Stimulated activated CD4-positive, alpha-beta T cell treated with anti-CD3 and anti-CD28 coated beads, Interleukin-1b, Interleukin-23, amount 100 ng/mL, for 24 hours (primary cell): ENCODE results near the gene SAMD1.

Experiments used
- DNase-seq, 4 experiments: peaks; one replicate each; pipeline ENCODE4 v3.0.0-alpha.2; 2020; ENCODE audit warnings: low read depth in 4 of 4, low spot score in 1 of 4

SAMD1 gene

DNA sequence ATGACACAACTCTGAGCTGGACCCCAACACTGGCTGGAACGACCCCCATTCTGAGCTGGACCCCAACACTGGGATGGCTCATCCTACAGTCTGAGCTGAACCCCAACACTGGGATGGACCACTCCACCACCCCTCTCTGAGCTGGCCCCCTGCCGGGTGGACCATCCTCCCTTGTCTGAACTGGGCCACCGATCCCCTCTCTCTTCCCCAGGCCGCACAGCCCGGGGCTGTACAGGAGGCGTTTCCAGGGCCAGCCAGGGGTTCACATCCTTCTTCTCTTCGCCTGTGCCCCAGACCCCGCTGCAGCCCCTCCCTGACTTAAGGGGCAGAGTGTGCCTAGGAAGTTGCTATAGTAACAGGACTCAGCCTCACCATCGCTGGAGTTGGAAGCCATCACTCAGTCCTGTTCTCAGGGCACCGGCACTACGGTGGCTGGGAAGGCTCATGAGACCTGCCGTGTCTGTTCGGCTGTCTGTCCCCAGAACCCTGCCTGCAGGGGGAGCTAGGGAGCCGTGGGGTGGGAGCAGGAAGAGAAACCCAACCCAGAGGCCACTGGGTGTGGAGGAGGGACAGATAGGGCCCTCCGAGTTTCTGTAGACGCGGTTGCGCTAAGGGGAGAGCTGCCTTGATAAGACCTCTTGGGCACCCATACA is 23.3 kb upstream of the SAMD1 start:
- DNase-seq: peak in 2 of 4 experiments; percentile 25 to 35

DNA sequence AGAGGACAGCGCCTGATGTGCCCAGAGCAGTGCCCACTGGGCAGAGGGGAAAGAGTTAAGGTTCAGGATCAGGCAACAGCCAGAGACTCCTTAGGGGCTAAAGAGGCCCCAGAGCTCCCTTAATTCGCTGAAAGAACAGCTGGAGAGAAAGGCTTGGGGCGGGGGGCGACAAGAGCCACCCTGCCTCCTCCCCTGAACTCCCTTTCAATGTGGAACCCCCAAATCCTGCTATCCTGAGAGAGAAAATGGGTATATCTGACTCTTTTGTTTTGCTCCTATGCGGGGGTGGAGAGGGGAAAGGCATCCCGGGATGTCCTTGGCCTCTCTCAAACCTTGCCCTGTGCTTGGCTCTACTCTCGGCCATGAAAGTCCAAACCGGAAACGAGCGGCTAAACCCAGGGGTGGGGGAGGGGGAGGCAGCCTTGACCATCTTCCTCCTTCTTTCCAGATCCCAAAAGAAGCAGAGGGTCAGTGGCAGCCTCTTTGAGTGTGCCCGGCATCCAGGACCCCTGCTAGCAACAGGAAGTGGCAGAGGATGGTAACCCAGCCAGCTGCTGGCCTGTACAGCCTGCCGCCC is 22.3 kb upstream of the SAMD1 start:
- no peak for DNase-seq

DNA sequence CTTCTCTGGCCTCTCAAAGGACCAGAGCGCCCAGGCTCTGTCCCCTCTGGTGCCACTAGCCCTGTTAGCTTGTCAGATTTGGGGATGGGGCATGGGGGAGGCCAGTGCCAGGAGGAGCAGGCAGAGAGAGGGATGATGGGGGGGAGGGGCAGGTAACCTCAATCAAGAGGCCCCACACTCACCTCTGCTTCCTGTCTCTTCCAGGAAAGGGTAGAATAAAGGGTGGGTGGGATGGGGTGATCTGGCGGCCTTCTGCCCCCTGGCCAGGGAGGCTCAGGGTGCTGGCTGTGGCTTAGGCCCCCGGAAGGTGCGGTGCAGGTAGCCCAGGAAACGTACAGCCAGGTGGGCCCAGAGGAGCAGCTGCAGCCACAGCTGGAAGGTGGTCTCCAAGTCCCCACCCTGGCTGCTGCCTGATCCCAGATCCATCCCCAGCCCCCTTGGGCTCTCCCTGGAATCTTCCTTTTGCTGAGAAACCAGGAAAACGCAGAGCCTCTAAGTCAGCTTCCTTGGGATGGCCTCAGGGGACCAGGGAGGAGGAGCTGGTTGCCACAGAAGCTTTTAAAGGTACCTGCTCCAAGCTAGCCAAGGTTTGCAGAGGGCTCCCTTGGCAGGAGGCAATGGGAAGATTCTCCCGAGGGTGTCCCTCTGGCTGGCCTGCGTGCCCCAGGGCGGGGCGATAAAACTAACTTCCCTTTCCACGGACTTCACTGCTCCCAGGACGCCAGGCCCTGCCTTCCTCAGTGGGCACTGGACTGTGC is 21.7 kb upstream of the SAMD1 start:
- DNase-seq: no peak

DNA sequence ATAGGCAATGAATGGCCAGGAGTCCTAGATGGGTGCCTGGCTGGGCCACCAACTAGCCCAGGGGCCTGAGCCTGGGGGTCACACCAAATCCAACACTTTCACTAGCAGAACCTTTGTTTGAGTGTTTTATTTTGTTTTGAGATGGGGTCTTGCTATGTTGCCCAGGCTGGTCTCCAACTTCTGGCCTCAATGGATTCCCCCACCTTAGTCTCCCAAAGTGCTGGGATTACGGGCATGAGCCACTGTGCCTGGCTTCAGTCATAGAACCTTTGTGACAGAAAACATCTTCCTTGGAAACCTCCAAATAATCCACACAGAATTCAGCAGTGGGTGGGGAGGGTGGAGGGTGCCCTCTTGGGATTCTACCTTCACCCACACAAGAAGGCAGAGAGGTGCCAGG is 20.9 kb upstream of the SAMD1 start:
- DNase-seq: no peak

DNA sequence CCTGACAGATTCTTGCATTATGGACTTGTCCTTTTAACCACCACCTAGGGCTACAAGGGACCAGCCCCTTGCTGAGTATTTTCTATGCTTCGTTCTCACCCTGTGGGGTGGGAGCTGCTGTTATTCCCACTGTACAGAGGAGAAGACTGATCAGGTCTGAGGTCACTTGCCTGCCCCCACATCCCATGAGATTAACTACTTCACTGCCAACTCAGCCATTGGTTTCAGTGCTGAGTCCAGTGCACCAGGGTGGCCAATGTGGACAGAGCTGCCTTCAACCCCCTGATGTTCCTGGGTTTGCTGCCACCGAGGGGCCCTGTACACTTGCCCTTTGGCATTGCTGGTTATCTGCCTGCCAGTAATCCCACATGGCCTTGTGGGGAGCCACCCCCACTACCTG is 20.1 kb upstream of the SAMD1 start:
- DNase-seq: no peak

DNA sequence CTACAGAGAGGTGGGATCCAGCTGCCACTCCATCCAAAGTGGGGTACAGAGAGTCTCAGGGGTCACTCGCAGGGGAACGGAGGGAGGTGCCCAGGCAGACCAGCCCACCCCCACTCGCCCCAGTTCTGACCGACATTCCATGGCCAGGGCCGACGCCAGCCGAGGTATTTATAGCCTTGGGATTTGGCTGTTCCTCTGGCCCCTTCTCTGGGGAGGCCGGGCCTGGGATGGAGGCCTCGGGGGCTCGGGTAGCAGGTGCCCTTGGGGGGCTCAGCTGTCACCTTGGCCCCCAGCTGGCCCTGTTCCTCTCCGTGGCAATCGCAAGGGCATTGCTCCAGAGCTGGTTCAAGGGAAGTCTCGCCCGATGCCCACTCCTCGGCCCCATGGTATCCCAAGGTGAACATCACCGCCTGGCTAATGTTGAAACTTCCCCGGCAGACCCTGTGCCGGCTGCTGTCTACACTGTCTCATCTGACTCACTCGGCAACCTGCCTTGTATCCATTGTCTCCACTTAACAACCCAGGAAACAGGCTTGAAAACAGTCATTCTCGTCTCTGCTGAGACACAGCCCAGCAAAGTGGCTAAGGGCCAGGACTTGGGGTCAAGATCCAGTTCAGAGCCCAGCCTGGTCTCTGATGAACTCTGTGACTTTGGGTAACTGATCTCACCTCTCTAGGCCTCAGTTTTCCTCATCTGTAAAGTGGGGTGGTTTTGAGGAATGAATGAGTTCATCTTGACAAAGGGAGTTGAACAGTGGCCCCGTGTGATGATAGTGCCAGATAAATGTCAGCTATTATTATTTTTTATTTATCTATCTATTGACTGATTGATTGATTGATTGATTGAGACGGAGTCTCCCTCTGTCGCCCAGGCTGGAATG is 17.3 kb upstream of the SAMD1 start:
- no peak for DNase-seq

DNA sequence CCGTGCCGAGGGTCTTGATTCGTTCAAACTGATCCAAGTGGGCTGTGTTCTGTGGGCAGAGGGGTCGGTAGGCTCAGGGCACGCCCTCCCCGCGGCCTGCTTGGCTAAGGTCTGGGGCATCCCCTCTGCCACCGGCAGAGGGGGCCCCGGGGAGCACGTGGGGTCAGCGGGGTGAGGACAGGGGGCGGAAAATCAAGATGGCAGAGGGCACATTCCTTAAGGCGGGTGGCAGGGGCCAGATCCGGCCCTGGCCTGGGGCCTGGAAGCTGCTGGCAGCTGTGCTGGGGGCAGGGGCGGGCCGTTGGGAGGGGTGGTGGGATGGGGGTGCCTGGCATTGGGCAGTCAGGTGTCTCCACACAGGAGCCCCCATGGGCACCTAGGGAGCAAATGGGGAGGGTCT is 16.3 kb upstream of the SAMD1 start:
- no peak for DNase-seq

DNA sequence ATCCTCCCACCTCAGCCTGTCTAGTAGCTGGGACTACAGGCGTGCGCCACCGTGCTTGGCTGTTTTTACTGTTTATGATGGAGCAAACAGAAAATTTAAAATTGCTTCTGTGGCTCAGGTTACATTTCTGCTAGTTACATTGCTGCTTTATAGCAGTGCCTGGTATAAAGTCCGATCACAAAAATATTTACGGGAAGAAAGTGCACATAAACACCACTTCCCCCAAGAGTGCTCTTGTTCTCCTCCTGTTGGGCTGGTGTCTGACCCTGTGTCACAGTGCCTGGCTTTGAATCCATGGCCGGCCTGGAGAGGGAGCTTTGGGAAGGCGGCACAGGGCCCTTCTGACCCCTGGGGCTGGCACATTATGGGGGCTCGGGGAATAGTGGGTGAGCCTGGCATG is 15.1 kb upstream of the SAMD1 start:
- no peak for DNase-seq

DNA sequence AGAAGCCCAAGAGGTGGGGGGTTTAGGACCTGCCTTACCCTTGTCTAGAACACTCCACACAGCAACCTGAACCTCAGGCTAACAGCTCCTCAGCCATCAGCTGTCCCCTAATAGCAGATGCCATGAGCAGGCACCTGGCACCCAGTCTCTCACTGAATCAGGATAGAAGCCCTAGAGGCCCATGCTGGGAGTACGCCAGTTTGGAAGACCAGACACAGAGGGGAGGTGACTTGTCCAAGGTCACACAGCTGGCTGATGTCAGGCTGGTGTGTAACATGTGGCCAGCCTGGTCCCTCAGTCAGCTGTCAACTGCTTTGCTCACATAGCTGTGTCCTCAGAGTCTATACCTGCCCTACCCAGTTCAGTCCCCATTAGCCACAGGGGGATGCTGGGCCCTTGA is 12.8 kb upstream of the SAMD1 start:
- DNase-seq: no peak

DNA sequence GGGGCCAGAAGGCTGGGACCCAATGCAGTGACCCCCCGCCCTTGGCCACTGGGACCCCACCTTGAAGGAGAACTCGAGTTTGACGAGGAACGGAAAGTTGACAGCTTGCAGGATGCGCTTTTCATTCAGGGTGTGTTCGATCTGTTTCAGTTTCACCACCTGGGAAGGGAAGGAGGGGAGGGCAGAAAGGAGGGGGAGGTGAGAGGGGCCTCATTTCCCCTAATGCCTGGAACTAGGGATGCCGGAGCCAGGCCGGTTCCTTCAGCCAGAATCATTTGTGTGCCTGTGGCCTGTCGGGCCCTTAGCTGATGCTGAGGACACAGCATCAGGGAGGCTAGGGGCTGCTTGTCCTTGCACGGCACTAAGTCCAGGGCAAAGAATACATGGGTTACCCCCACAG is 12.2 kb upstream of the SAMD1 start:
- DNase-seq: no peak

DNA sequence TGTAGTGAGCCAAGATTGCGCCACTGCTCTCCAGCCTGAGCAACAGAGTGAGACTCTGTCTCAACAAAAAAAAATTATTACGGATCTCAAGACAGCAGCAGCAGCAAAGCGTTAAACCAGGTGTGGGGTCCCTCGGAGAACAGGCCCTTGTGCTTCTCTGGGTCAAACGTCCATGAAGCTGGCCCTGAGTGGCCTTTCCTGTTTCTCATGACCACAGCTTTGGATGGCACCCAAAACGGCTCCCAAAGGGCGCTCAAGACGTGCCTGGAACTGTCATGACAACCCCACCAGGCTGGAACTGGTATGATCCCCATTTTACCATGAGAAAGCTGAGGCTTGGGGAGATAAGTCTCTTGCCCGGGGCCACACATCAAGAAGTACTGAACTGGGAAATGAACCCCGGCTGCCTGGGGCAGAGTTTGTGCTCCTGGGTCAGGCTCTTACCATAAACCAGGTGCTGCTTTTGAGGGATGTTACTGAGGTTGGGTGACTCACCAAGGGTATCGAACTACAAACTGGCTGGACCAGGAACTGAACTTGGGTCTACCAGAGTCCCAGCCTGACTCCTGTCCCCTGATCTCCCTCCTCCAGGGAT is 11.6 kb upstream of the SAMD1 start:
- DNase-seq: no peak

DNA sequence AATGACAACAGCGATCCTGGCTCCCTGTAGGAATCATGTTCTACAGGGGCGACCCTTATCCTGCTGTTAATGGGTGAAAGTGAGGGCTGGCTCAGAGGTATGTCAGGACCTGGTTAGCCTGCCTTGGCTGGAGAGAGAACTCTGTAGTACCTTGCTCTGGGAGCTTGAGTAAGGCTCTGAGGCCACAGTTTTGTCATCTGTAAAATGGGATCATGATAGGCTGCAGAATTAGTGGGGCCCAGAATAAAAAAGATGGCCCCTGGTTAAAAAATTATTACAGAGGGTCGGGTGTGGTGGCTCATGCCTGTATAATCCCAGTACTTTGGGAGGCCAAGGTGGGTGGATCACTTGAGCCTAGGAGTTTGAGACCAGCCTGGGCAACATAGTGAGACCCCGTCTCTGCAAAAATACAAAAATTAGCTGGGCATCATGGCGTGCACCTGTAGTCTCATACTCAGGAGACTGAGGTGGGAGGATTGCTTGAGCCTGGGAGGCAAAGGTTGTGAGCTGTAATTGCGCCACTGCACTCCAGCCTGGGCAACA is 10.5 kb upstream of the SAMD1 start:
- DNase-seq: no peak

DNA sequence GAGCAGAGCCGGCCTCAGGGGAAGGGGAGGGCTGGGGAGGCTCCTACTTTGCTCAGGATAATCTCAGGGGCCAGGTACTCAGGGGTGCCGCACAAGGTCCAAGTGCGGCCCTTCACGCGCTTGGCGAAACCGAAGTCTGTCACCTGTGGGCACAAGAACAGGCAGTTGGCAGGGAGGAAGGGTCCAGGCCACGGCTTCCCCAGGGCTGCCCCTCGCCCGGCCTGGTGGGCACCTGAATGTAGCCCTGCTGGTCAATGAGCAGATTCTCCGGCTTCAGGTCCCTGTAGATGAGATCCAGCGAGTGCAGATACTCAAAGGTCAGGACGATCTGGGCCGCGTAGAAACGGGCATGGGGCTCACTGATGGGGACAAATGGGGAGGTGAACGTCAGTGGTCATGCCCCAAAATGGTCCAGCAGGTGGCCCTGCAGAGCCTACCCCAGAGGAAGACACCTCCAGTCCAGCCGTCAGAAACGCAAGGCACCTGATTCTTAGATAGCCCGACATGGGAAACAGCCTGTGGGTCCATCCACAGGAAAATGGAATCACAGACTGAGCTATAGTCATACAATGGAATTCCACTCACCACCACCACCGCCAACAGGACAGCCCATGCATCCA is 7.1 kb upstream of the SAMD1 start:
- no peak for DNase-seq

DNA sequence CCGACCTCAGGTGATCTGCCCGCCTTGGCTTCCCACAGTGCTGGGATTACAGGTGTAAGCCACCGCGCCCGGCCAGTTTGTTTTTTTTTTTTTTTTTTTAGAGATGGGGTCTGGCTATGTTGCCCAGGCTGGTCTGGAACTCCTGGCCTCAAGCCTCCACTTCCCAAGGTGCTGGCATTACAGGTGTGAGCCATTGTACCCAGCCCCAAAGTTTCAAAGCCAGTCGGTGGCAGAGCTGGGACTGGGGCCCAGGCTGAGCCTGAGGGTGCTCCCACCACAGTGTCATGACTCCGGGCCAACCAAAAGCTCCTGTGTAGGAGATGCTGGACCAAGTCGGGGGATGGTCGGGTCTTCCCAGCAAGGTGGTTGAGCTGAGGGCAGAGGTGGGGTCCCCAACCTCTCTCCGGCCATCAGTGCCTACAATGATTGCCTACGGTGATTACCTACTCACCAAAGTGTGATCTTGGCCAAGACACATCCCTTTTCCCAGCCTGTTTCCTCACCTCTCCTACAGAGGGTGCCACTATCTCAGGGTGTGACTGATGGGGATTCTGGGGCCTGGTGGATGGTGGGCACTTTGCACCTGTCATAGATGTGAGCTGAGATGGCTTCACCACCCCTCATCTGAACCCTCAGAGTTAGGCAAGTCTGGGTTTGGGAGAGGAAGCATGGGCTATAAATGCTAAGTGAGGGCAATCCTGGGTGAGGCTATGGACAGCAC is 5.9 kb upstream of the SAMD1 start:
- DNase-seq: no peak

DNA sequence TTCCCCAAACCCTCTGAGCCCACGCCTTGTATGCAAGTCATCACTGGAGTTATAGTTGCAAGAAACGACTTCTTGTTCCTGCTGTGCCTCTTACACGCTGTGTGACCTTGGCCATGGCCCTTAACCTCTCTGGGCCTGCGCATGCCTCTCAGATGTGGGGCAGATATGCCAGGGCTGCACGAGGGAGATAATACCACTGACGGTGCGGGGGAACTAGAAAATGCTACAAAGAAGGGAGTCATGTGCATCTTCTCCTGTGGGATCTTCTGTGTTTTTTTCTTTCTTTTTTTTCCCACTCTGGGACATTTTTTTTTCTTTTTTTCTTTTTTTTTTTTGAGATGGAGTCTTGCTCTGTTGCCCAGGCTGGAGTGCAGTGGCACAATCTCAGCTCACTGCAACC is 4.3 kb upstream of the SAMD1 start:
- no peak for DNase-seq

DNA sequence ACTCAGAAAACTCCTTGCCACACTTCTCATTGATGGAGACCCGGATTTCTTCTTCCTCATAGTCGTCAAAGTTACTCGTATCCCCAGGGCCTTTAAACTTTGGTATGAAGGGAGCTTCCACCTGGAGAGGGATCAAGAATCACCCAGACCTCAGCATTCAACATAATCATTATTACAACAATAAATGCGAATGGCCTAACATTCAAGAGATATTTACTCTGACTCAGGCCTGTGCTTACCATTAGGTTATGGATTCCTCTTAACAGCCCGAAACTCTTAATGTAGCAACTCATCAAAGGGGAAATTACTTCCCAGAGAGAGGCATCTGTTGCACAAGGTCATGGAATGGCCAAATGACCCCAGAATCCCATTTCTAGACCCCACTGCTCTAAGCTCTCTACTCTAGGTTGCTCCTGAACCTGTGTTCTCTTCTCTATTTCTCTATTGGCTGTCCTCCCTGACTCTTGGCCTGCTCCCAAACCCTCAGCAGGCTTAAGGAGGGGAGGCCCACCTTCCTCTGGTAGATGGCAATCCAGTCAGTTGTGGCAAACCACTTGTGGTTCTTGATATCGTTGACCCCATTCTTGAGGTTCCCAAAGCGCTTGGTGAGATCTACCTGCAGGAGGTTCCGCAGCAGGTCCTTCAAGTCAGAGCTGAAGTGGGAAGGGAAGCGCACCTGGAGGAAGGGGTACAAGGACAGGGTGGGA is 2.7 kb upstream of the SAMD1 start:
- no peak for DNase-seq

DNA sequence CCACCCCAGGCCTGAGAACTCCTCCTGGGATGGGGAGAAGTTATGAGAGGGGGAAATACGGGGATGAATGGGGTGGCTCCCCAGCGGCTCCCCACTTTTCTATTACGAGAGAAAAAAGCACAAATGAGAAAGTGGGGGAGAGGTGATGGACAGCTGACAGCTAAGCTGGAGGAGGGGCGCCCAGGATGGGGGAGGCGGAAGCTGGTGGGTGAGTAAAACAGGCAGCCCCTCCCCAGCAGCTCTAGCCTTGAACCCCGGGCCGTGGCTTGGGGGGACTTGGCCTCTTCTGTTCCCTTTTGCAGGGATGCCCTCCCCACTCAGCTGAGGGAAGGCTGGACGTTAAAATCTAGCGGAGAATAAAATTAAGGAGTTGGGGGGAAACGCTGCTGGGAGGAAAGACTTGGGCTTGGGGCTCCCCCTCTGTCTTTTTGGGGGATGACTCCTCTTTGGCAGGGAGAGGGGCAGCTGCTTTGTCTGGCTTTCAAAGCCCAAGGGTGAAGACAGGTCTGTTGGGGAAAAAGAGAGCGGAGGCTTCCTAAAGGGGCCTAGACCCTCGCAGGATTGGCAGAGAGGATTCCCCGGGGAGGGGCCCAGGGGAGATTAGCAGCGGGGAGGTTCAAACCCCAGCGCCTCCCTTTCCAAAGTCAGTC is 1.4 kb upstream of the SAMD1 start:
- DNase-seq: no peak

DNA sequence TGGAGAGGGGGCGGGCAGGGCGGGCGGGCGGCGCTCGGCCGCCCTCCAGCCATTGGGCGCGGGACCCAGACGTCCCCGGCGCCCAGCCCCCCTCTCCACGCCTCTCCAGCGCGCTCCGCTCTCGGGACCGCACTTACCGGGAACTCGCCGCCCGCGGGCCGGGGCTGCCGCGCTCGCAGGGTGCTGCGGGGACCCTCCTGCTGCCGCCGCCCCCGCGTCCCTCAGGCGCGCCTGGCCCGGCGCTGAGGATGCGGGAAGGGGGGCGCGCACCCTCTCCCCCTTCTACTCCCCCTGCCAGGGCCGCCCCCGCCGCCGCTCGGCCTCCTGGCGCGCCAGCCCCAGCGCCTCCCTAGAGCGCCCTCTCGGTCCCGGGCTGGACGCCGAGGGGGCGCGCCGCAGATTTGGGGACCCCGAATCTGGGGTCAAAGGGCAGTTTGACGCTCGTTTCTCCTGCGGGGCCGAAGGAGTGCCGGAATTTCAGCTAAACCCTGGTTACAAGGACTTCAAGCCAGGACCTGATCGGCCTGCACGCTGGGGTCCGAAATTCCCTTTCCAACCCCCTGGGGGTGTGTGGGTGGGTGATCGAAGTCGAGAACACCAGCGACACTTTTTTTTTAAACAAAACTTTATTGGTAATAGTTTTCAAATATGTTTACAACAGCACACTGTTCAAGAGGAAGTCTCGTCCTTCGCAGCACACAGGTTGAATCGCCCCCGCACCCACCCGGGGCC is 696 bp upstream of the SAMD1 start:
- peak in 1 of 4 experiments; percentile 29 for DNase-seq
